Central memory CD8-positive, alpha-beta T cell (primary cell): ENCODE data around the gene SPATA46.

Experiments
- ATAC-seq: fragments of 150-1000 bp; cut with Tn5 transposase; replicated peaks from 2 replicates; pipeline ENCODE4 v1.10.0; 2022; ENCODE audit warnings: mild to moderate bottlenecking, moderate FRiP score, moderate number of reproducible peaks; ENCODE audit not compliant: poor library complexity, severe bottlenecking; ENCODE audit errors: extremely low read depth
- DNase-seq, 2 donors: peaks; one replicate each; pipeline ENCODE4 v3.0.0; 2021; ENCODE audit warnings: low spot score in 2 of 2
- H3K27ac Mint-ChIP-seq: one replicate; pipeline ENCODE4 v1.8.0; 2022; ENCODE audit warnings: low read depth, mild to moderate bottlenecking, moderate library complexity, mixed read lengths
- H3K27me3 Mint-ChIP-seq: one replicate; pipeline ENCODE4 v1.8.0; 2022; ENCODE audit warnings: mixed read lengths
- H3K36me3 Mint-ChIP-seq: one replicate; pipeline ENCODE4 v1.8.0; 2022; ENCODE audit warnings: mild to moderate bottlenecking, moderate library complexity, mixed read lengths; ENCODE audit not compliant: insufficient read depth
- H3K4me1 Mint-ChIP-seq: one replicate; pipeline ENCODE4 v1.8.0; 2022; ENCODE audit warnings: mixed read lengths
- H3K4me3 Mint-ChIP-seq: one replicate; pipeline ENCODE4 v1.8.0; 2022; ENCODE audit warnings: mild to moderate bottlenecking, moderate library complexity, mixed read lengths
- H3K9me3 Mint-ChIP-seq: one replicate; pipeline ENCODE4 v1.8.0; 2022; ENCODE audit warnings: mixed read lengths

The SPATA46 gene

DNA sequence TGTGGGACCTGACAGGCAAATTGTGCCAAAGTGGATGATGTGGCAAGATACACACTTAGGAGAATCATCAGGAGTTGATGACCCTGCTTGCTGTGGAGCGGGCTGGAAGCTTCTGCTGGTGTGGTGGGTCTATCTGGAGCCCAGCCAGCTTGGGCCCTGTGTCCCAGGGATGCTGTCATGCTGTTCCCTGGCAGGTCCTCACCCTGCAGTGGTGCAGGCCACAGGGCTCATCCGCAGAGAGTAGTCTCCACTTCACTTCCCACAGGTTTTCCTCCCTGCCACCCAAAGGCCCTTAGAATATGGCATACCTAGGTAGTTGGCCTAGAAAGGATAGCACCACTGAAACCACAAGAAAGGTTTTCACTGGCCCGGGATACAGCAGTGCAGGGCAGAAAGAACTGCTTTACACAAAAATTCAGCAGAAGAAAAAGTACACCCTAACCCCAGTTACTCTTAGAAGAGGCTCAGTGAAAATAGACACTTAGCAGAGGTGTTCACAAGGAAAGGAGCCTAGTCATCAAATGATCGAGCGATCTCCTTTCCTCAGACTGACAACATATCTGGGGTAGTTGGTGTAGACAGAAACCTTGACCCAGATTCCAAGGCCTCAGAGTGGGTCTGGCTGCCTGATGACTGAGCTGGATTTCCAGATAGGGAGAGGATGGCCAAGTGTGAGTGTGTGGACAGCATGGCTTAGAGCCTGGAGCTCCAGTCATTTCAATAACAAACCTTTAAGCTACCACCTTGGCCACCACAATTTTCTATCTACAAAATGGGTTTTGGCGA, 3.6 kb upstream of the SPATA46 start:
- H3K27me3 Mint-ChIP-seq: peaks cover 4% of the 10 kb centered on the region
- no peak overlapping the region for H3K4me3 Mint-ChIP-seq
- no peaks in the 10 kb centered on the region for H3K4me1 Mint-ChIP-seq
- no peak for DNase-seq
- H3K27ac Mint-ChIP-seq: no peak overlapping the region
- no peaks in the 10 kb centered on the region for H3K36me3 Mint-ChIP-seq
- ATAC-seq: no peak
- no peaks in the 10 kb centered on the region for H3K9me3 Mint-ChIP-seq

DNA sequence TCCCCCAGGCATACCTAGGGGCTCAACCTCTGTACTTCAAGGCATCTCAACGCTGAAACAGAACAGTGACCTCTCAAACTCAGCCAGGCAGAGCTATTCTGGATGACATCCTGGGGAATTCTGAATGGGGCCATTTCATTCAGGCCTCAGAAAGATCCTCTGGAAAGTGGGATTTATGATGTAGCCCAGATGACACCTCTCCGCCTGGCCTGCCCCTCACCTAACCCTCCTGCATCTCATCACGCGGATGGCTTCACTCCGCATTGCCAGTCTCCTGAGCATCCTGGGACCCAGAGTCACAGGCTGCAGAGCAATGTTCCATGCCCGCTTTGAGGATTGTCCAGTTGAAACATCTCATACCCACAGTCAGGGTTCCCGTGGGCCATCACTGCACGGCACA, 1.2 kb downstream of the SPATA46 start:
- no peak overlapping the region for H3K4me3 Mint-ChIP-seq
- H3K4me1 Mint-ChIP-seq: no peaks in the 10 kb centered on the region
- H3K27me3 Mint-ChIP-seq: no peaks in the 10 kb centered on the region
- H3K27ac Mint-ChIP-seq: no peak overlapping the region
- ATAC-seq: no peak
- no peaks in the 10 kb centered on the region for H3K9me3 Mint-ChIP-seq
- H3K36me3 Mint-ChIP-seq: no peaks in the 10 kb centered on the region
- no peak for DNase-seq

DNA sequence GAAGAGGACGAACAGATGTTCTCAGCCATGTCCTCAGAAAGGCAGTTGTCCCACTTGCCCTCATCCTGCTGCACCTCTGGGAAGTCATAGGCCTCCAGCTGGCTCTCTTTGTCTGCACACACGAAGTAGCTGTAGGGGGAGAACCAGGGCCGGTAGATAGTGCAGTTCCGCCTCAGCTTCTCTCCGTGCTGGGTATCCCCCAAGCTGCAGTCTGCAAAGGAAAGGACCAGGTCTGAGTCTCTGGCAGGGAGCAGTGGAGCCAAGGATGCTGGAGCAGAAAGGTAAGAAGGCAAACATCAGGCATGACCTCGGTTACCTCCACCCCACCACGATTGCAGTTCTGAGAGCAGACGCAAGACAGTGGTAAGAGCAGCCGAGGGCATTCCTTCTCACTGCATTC, 2.2 kb downstream of the SPATA46 start:
- DNase-seq: no peak
- Mint-ChIP-seq H3K36me3 (no peaks in the 10 kb centered on the region), H3K9me3 (no peaks in the 10 kb centered on the region), H3K27ac (no peak overlapping the region), H3K4me1 (no peaks in the 10 kb centered on the region), H3K27me3 (no peaks in the 10 kb centered on the region), H3K4me3 (no peak overlapping the region)
- no peak for ATAC-seq

DNA sequence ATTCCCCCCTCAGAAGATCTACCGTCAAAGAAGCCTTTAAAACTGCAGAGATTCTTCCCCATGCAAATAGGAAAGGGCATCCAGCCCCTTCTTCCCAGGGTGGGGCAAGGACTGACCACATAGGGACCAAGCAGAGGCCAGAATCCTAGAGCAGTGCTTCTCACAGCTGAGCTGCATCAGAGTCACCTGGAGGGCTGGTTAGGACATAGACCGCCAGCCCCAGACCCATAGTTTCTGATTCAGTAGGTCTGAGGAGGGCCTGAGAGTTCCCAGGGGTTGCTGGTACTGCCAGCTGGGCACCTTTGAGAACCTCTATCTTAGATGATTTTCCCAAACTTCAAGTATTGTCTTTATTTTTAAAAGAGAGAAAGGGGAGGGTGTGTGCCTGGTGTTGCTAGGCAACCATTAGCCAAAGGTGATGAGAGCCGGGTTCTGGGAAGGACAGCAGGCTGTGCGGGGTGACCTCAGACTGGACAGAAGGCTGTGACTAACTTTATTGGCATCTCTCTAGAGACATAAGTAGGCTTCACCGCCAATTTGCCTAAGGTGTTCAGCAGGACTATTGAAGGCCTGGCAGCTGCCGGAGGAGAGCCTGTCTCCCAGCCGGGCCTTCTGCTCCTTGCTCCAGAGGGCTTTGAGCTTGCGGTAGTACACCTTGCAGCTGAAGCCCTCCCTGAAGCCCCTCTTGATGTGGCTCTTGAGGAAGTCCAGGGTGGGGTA, 3.0 kb downstream of the SPATA46 start:
- no peaks in the 10 kb centered on the region for H3K27me3 Mint-ChIP-seq
- no peaks in the 10 kb centered on the region for H3K36me3 Mint-ChIP-seq
- no peaks in the 10 kb centered on the region for H3K4me1 Mint-ChIP-seq
- H3K27ac Mint-ChIP-seq: no peak overlapping the region
- H3K4me3 Mint-ChIP-seq: no peak overlapping the region
- ATAC-seq: no peak
- no peaks in the 10 kb centered on the region for H3K9me3 Mint-ChIP-seq
- no peak for DNase-seq

DNA sequence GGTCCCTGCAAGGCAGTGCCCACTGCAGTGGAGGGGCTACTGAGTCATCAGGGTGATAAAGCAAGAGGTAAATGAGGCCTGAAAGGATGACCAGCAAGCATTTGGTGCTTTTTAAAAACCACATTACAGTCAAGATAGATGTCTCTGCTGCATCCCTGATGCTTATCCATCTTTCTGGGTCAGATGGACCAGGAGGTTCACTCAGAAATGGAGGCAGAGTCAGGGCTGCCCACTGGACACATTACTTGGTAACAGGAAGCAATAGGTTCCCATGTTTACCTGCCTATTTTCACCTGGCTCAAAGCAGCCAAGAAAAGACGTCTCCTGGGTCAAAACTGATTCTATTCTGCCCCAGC, 3.6 kb downstream of the SPATA46 start:
- no peak overlapping the region for H3K4me3 Mint-ChIP-seq
- no peak overlapping the region for H3K27ac Mint-ChIP-seq
- H3K9me3 Mint-ChIP-seq: no peaks in the 10 kb centered on the region
- DNase-seq (no peak), ATAC-seq (no peak)
- H3K36me3 Mint-ChIP-seq: no peaks in the 10 kb centered on the region
- no peaks in the 10 kb centered on the region for H3K27me3 Mint-ChIP-seq
- H3K4me1 Mint-ChIP-seq: no peaks in the 10 kb centered on the region

- H3K4me3 Mint-ChIP-seq: no peak overlapping the region
- ATAC-seq (no peak), DNase-seq (no peak)
- no peaks in the 10 kb centered on the region for H3K4me1 Mint-ChIP-seq
- H3K27me3 Mint-ChIP-seq: no peaks in the 10 kb centered on the region
- H3K9me3 Mint-ChIP-seq: no peaks in the 10 kb centered on the region
- H3K27ac Mint-ChIP-seq: no peak overlapping the region
- H3K36me3 Mint-ChIP-seq: no peaks in the 10 kb centered on the region
Measured at GRCh38 chr1:162372159-162373071, 4.2 kb downstream of the SPATA46 start.

DNA sequence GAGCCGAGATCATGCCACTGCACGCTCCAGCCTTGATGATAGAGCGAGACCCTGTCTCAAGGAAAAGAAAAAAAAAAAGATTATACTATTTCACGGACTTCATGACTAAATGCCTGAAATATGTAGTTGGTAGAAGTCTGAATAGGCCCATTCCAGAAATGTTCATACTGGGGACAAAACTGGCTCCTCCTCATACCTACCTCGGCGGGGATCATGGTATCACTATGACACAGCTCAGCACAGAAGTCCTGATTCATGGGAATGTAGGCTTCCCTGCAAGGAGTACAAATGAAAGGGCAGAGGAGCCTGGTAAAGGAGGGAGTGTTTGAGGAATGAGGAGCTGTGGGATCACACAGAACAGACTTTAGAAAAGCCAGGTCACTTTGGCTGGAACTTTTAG, 5.0 kb downstream of the SPATA46 start:
- DNase-seq: no peak
- no peaks in the 10 kb centered on the region for H3K36me3 Mint-ChIP-seq
- H3K4me1 Mint-ChIP-seq: no peaks in the 10 kb centered on the region
- H3K9me3 Mint-ChIP-seq: no peaks in the 10 kb centered on the region
- H3K27ac Mint-ChIP-seq: no peak overlapping the region
- no peak for ATAC-seq
- no peaks in the 10 kb centered on the region for H3K27me3 Mint-ChIP-seq
- H3K4me3 Mint-ChIP-seq: no peak overlapping the region

DNA sequence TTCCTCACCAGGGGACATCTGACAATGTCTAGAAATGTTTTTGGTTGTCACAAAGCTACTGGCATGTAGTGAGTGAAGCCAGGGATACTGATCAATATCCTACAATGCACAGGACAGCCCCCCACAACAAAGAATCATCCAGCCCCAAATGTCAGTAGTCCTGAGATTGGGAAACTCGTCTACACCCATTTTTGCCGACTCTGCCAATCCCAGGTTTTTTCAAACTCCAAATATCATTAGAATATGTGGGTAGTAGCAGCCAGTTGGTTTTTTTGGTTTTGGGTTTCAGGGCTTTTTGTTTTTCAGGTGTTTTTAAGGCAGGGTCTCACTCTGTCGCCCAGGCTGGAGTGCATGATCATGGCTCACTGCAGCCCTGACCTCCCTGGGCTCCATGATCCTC, 5.9 kb downstream of the SPATA46 start:
- no peaks in the 10 kb centered on the region for H3K27me3 Mint-ChIP-seq
- H3K4me3 Mint-ChIP-seq: no peak overlapping the region
- H3K9me3 Mint-ChIP-seq: no peaks in the 10 kb centered on the region
- no peaks in the 10 kb centered on the region for H3K4me1 Mint-ChIP-seq
- DNase-seq: no peak
- H3K27ac Mint-ChIP-seq: no peak overlapping the region
- H3K36me3 Mint-ChIP-seq: no peaks in the 10 kb centered on the region
- ATAC-seq: no peak

DNA sequence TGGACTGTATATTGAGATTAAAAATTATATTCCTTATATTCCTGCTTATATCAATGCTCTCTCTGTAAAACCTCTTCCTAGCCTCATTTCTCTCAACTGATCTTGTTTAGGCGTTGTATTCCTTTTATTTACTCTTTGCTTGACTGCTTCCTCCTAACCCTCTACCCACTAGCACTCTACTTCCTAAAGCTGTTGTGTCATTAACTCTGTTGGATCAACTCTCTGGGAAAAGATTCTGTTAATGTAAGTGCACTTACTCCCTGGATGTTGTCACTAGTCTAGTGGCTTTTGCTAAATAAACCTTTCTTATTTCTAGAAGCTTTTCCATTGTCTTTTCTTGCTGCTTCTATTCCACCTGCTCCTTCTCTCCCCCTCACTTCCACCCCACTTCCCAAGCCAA, 6.5 kb downstream of the SPATA46 start:
- Mint-ChIP-seq H3K4me1 (no peaks in the 10 kb centered on the region), H3K4me3 (no peak overlapping the region), H3K27me3 (peaks cover 5% of the 10 kb centered on the region)

DNA sequence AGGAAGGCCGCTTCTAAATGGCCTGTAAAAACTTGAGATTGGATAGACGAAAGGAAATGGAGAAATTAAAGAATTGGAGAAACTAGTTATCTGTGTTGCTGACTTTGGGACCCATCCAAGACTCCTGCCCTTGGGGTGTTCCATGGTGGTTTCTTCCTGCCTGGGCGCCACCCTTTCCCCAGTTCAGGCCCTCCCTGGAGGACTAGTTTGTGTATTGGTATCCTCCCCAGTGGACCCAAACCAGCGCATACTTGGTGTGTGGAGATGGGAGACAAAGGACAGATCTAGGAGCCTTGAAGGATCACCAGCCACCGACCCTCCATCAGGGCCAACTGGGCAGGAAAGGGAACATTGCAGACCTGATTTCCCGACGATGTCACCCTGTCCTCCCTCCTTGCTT, 7.1 kb downstream of the SPATA46 start:
- no peak for ATAC-seq
- no peaks in the 10 kb centered on the region for H3K4me1 Mint-ChIP-seq

More for the DNA sequence above, 6.5 kb downstream of the SPATA46 start:
- Mint-ChIP-seq H3K9me3 (no peaks in the 10 kb centered on the region), H3K27ac (no peak overlapping the region), H3K36me3 (no peaks in the 10 kb centered on the region)
- no peak for DNase-seq
- ATAC-seq: no peak

GRCh38 chr1:162368451-162368850, 8.2 kb downstream of the SPATA46 start:
- Mint-ChIP-seq H3K36me3 (no peaks in the 10 kb centered on the region), H3K27ac (no peak overlapping the region), H3K4me3 (no peak overlapping the region), H3K9me3 (no peaks in the 10 kb centered on the region), H3K4me1 (no peaks in the 10 kb centered on the region), H3K27me3 (peaks cover 22% of the 10 kb centered on the region)
- DNase-seq (no peak), ATAC-seq (no peak)

More for the DNA sequence above, 7.1 kb downstream of the SPATA46 start:
- H3K4me3 Mint-ChIP-seq: no peak overlapping the region
- no peak for DNase-seq
- H3K36me3 Mint-ChIP-seq: no peaks in the 10 kb centered on the region
- H3K27ac Mint-ChIP-seq: no peak overlapping the region
- H3K27me3 Mint-ChIP-seq: peaks cover 10% of the 10 kb centered on the region
- H3K9me3 Mint-ChIP-seq: no peaks in the 10 kb centered on the region

DNA sequence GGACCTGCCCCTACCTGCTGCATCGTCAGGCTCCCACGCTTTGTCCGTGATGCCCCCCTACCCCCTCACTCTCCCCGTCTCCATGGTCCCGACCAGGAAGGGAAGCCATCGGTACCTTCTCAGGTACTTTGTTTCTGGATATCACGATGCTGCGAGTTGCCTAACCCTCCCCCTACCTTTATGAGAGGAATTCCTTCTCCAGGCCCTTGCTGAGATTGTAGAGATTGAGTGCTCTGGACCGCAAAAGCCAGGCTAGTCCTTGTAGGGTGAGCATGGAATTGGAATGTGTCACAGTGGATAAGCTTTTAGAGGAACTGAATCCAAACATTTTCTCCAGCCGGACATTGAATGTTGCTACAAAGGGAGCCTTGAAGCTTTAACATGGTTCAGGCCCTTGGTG, 8.9 kb downstream of the SPATA46 start:
- Mint-ChIP-seq H3K4me1 (no peaks in the 10 kb centered on the region), H3K27ac (no peak overlapping the region), H3K4me3 (no peak overlapping the region), H3K36me3 (no peaks in the 10 kb centered on the region), H3K9me3 (no peaks in the 10 kb centered on the region), H3K27me3 (peaks cover 27% of the 10 kb centered on the region)
- ATAC-seq (no peak), DNase-seq (no peak)
